K562 (cell line): Measurements from ENCODE around the gene SLC26A5.

Experiments used
- CREB1 ChIP-seq, 2 experiments: sonication (generic) in 1 of 2; formaldehyde crosslinking in 1 of 2; IDR thresholded peaks; 2 replicates each; pipeline versions ENCODE4 v1.6.1 to v1.8.0; 2012 to 2022; ENCODE audit warnings: inconsistent platforms in 1 of 2, mild to moderate bottlenecking in 1 of 2, missing genetic modification reagents in 1 of 2, moderate library complexity in 1 of 2
- IRF1 ChIP-seq: sonication (generic); formaldehyde crosslinking; IDR thresholded peaks from 2 replicates; pipeline ENCODE4 v1.8.0; 2022; ENCODE audit warnings: missing genetic modification reagents, mild to moderate bottlenecking, borderline replicate concordance
- MED1 ChIP-seq: sonication (generic); formaldehyde crosslinking; IDR thresholded peaks from 2 replicates; pipeline ENCODE4 v1.8.1; 2023; ENCODE audit warnings: missing genetic modification reagents, borderline replicate concordance
- NRF1 ChIP-seq, 2 experiments: fragments of 450-650 bp; IDR thresholded peaks in 1 of 2; conservative IDR thresholded peaks in 1 of 2; 2 replicates each; pipeline ENCODE4 v1.6.1; 2014; ENCODE audit warnings: mild to moderate bottlenecking in 2 of 2
- SMC3 ChIP-seq: conservative IDR thresholded peaks from 2 replicates; pipeline ENCODE4 v1.6.1; 2011; ENCODE audit warnings: low read depth, low read length, improper control_type of control experiment; ENCODE audit not compliant: insufficient read depth
- TAF1 ChIP-seq: IDR thresholded peaks from 2 replicates; pipeline ENCODE4 v1.6.1; 2011; ENCODE audit warnings: mild to moderate bottlenecking, low read length, moderate library complexity; ENCODE audit not compliant: insufficient read depth, control insufficient read depth, severe bottlenecking; ENCODE audit errors: extremely low read depth
- YBX1 ChIP-seq: fragments of 450-650 bp; IDR thresholded peaks from 2 replicates; pipeline ENCODE4 v1.7.1; 2016; ENCODE audit warnings: mild to moderate bottlenecking
- ZC3H11A ChIP-seq: IDR thresholded peaks from 2 replicates; pipeline ENCODE4 v1.6.1; 2012; ENCODE audit warnings: low read depth, low read length, improper control_type of control experiment
- ZNF3 ChIP-seq: fragments of 250-450 bp; sonication (Bioruptor Pico); IDR thresholded peaks from 2 replicates; pipeline ENCODE4 v1.5.0; 2021; ENCODE audit warnings: mild to moderate bottlenecking, moderate library complexity
- TF ChIP-seq, protein P1 (sequence below), 3 experiments: IDR thresholded peaks in 2 of 3; conservative IDR thresholded peaks in 1 of 3; 2 replicates each; pipeline ENCODE4 v1.5.1; 2011 to 2012; ENCODE audit warnings: low read length in 3 of 3, mild to moderate bottlenecking in 3 of 3, control low read depth in 2 of 3, improper control_type of control experiment in 1 of 3, inconsistent platforms in 1 of 3, low read depth in 1 of 3, mixed read lengths in 1 of 3, moderate library complexity in 1 of 3; ENCODE audit not compliant: insufficient read depth in 2 of 3

GRCh38 chr7:103394566-103394965 lies 51.4 kb downstream of the SLC26A5 start:
- no peak for TF ChIP-seq NRF1 (conservative IDR thresholded peaks at IDR 0.05 in 1 of 2, IDR thresholded peaks at IDR 0.05 in 1 of 2)
- no peak for TF ChIP-seq CREB1 (IDR thresholded peaks at IDR 0.05)
- no peak for TF ChIP-seq CREB1 (CRISPR knock-in tag; IDR thresholded peaks at IDR 0.05)
- TF ChIP-seq IRF1 (CRISPR knock-in tag): no peak
- no peak for TF ChIP-seq YBX1
- no peak for TF ChIP-seq TAF1
- no peak for TF ChIP-seq ZNF3 (CRISPR knock-in tag)
- TF ChIP-seq SMC3: no peak
- no peak for TF ChIP-seq ZC3H11A
- TF ChIP-seq, protein P1, sequence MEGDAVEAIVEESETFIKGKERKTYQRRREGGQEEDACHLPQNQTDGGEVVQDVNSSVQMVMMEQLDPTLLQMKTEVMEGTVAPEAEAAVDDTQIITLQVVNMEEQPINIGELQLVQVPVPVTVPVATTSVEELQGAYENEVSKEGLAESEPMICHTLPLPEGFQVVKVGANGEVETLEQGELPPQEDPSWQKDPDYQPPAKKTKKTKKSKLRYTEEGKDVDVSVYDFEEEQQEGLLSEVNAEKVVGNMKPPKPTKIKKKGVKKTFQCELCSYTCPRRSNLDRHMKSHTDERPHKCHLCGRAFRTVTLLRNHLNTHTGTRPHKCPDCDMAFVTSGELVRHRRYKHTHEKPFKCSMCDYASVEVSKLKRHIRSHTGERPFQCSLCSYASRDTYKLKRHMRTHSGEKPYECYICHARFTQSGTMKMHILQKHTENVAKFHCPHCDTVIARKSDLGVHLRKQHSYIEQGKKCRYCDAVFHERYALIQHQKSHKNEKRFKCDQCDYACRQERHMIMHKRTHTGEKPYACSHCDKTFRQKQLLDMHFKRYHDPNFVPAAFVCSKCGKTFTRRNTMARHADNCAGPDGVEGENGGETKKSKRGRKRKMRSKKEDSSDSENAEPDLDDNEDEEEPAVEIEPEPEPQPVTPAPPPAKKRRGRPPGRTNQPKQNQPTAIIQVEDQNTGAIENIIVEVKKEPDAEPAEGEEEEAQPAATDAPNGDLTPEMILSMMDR (IDR thresholded peaks at IDR 0.05 in 2 of 3, conservative IDR thresholded peaks at IDR 0.05 in 1 of 3; ENCODE audit: insufficient read depth in 2 of 3, low read depth in 1 of 3, low read length in 3 of 3): no peak
- no peak for TF ChIP-seq MED1 (CRISPR knock-in tag)
